HEK293T (cell line): ENCODE measurements around the gene PCDH9.

ENCODE experiments used
- FOXK2 ChIP-seq: fragments of 450-650 bp; IDR thresholded peaks from 2 replicates; pipeline ENCODE4 v1.6.1; 2016; ENCODE audit warnings: mild to moderate bottlenecking
- SUZ12 ChIP-seq: fragments of 450-650 bp; IDR thresholded peaks from 2 replicates; pipeline ENCODE4 v1.6.1; 2016; ENCODE audit warnings: mild to moderate bottlenecking

DNA sequence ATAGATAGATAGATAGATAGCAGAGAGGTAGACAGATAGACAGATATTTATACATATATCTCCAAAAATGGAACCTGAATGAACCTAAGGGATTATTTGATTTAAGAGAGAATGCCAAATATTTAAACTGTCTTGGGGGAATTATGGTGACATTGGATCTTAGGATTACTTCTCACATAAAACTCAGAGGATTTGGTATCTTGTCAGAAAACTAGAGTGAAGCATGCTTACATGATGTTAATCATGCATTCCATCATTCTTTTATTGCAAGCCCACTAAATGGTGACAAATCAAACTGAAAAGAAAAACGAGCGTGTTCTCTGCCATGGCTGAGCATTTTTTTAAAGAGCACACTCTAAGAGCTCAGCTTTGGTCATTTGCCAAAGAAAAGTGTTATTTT, 165.2 kb downstream of the PCDH9 start:
- TF ChIP-seq FOXK2 (no peak), SUZ12 (no peak)
